ENCODE results near the gene BOLA3. TPM values are rescaled to one million over a fixed set of nuclear protein-coding genes. Genes with fewer than 3 reads are reported as not detected.

Gene BOLA3, protein sequence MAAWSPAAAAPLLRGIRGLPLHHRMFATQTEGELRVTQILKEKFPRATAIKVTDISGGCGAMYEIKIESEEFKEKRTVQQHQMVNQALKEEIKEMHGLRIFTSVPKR
- 100 to 1,000 TPM; 131 to 135 TPM for total RNA-seq

DNA sequence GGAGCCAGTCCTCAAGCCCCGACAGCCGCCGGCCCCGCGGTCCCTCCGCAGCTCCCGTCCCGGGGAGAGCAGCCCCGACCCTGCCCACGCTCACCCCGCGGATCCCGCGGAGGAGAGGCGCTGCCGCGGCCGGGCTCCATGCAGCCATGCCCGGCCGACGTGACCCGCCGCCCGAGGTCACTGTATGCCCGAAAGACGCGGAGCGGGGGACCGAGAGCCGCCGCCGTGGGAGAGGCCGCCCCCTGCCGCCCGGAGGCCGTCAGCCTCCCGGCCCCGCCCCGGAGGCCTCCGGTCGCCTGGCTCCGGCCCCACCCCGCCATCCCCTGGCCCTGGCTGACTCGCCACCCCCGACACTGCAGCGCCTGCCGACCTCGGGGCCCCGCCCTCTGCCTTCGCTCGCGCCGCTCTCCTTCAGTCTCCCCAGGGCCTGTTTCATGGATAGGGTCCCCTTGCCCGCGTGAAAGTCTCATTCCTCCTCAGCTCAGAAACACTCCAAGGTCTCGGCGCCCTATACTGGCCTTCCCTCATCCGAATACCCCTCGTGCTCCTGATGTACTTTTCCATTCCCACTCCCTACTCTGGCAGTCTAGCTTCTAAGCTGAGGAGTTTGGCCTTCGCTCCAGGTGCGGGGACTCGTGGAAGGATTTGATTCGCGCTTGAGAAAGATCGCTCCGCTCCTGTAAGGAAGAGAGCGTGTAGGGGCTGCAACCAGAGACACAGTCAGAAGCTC is at the start of gene BOLA3:
TSS of gene BOLA3 (minus strand) at position 186 of the 730 bp plus-strand sequence. CDS start at position 148, 38 bp downstream.
- DNase-seq (peak; percentile 90), ATAC-seq (peak; percentile 96)
- H3K9me3 Mint-ChIP-seq: no peaks in the 10 kb centered on the region
- H3K4me3 Mint-ChIP-seq: no peak within 1 kb of the TSS
- H3K36me3 Mint-ChIP-seq (ENCODE audit: low read depth): peaks cover 16% of the 10 kb centered on the region
- TF ChIP-seq, protein P1, sequence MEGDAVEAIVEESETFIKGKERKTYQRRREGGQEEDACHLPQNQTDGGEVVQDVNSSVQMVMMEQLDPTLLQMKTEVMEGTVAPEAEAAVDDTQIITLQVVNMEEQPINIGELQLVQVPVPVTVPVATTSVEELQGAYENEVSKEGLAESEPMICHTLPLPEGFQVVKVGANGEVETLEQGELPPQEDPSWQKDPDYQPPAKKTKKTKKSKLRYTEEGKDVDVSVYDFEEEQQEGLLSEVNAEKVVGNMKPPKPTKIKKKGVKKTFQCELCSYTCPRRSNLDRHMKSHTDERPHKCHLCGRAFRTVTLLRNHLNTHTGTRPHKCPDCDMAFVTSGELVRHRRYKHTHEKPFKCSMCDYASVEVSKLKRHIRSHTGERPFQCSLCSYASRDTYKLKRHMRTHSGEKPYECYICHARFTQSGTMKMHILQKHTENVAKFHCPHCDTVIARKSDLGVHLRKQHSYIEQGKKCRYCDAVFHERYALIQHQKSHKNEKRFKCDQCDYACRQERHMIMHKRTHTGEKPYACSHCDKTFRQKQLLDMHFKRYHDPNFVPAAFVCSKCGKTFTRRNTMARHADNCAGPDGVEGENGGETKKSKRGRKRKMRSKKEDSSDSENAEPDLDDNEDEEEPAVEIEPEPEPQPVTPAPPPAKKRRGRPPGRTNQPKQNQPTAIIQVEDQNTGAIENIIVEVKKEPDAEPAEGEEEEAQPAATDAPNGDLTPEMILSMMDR (IDR thresholded peaks at IDR 0.05): peak; percentile 71
- no peaks in the 10 kb centered on the region for H3K27me3 Mint-ChIP-seq
- intact Hi-C loops (cut with micrococcal nuclease): no loop called here
- peaks cover 4% of the 10 kb centered on the region for H3K4me1 Mint-ChIP-seq (ENCODE audit: low read depth)
- CTCF ChIA-PET: interaction anchor here (0.6 to 6.8 kb wide), 42 partner anchors 8 to 1568 kb away, joined by 3 to 56 read pairs (median 4); partner anchors contain the start of genes MOB1A, MTHFD2 and STAMBP
- POLR2A ChIA-PET: interaction anchor here (0.7 to 6.5 kb wide), 28 partner anchors 8 to 411 kb away, joined by 3 to 51 read pairs (median 4); partner anchors contain the start of genes MOB1A, MTHFD2 and TPRKB
- H3K27ac Mint-ChIP-seq: no peak within 1 kb of the TSS

DNA sequence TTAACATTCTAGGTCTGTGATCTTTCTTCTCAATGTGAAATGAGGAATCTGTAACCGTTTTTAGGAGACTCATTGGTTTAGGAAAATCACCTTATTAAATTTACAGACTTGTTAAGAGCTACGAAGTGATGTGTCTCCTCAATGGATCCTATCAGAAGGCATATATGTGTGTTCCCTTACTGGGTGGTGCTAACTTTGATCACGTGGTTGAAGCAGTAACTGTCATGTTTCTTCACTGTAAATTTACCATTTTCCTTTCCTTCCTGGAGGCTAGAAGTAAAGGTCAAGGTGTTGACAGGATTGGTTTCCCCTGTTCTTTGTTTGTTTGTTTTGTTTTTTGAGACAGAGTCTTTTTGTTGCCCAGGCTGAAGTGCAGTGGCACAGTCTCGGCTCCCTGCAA is 49.3 kb upstream of the BOLA3 start:
- ATAC-seq (no peak), DNase-seq (no peak)
- no peak overlapping the region for H3K4me3 Mint-ChIP-seq
- peaks cover 27% of the 10 kb centered on the region for H3K4me1 Mint-ChIP-seq (ENCODE audit: low read depth)
- TF ChIP-seq, protein P1 (IDR thresholded peaks at IDR 0.05): no peak
- peaks cover 2% of the 10 kb centered on the region for H3K27me3 Mint-ChIP-seq
- peak overlapping the region; percentile 63 for H3K27ac Mint-ChIP-seq
- CTCF ChIA-PET: interaction anchor here (0.9 to 6.8 kb wide), 2 partner anchors 17 to 53 kb away, joined by 3 to 67 read pairs; partner anchors contain the start of gene MOB1A
- H3K36me3 Mint-ChIP-seq (ENCODE audit: low read depth): peaks cover 31% of the 10 kb centered on the region
- POLR2A ChIA-PET: interaction anchor here (1.8 to 6.2 kb wide), 3 partner anchors 10 to 50 kb away, joined by 4 to 160 read pairs (median 35); partner anchors contain the start of genes BOLA3 and MOB1A
- intact Hi-C loops (cut with micrococcal nuclease): no loop called here
- H3K9me3 Mint-ChIP-seq: no peaks in the 10 kb centered on the region

DNA sequence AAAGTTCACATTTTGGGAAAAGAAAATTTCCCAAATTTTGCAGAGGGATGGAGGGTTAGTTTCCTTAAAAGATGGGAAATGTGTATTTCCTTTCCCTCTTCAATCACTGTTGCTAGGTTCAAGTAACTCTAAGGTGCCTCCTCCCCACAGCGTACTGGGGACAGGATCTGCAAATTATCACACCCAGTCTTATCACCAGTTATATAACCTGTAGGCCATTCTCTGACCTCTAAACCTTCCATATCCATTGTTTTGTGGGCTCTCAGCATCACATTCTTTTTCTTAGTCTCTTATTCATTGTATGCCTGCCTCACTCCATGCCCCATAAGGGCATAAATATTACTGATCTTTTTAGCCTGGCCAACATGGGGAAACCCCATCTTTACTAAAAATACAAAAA is 47.1 kb upstream of the BOLA3 start:
- Mint-ChIP-seq H3K36me3 (ENCODE audit: low read depth) (peaks cover 10% of the 10 kb centered on the region), H3K4me3 (no peak overlapping the region), H3K4me1 (ENCODE audit: low read depth) (peaks cover 10% of the 10 kb centered on the region), H3K27me3 (peaks cover 4% of the 10 kb centered on the region), H3K9me3 (no peaks in the 10 kb centered on the region), H3K27ac (no peak overlapping the region)
- ATAC-seq (no peak), DNase-seq (no peak)
- TF ChIP-seq, protein P1 (IDR thresholded peaks at IDR 0.05): no peak
- intact Hi-C loops (cut with micrococcal nuclease): no loop called here
- POLR2A ChIA-PET: no interaction called here
- CTCF ChIA-PET: no interaction called here

DNA sequence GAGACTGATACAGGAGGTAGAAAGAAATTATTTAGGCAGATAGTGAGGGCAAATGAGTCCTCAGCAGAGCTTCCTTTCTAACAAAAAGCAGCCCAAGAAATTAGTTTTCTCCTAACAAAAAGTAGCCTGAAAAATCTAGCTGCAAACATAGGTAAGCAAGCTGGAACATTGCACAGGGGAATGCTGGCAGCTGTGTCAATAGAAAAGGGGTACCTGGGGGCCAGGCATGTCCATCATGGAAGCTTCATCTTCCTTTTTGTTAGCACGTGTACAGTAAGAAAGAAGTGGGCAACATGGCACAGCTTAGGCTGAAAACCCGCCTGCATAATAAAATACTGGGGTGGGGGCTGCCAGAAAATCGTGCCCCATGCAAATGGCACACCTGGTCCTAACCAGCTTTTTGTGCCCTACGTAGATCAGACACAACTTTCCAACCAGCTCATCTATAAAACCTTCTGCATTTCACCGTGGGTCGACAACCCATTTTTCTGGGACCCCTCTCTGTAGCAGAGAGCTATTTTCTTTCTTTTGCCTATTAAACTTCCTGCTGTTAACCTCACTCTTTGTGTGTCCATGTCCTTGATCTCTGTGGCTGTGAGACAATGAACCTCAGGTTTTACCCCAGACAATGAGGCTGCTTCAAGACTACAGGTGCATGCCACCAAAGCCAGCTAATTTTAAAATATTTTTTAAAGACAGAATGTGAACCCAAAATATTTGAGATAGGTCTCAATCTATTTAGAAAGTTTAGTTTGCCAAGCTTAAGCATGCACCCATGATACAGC is 44.1 kb upstream of the BOLA3 start:
- ChIA-PET POLR2A (interaction anchor here (0.6 to 1.4 kb wide), 3 partner anchors 14 to 45 kb away, joined by 3 to 9 read pairs (median 4); partner anchors contain the start of gene MOB1A), CTCF (interaction anchor here (1.1 to 2.1 kb wide), 3 partner anchors 8 to 13 kb away, joined by 3 to 12 read pairs (median 3); partner anchors contain the start of gene MOB1A)
- TF ChIP-seq, protein P1 (IDR thresholded peaks at IDR 0.05): no peak
- Mint-ChIP-seq H3K4me1 (ENCODE audit: low read depth) (no peaks in the 10 kb centered on the region), H3K9me3 (no peaks in the 10 kb centered on the region), H3K4me3 (no peak overlapping the region), H3K27me3 (peaks cover 6% of the 10 kb centered on the region), H3K27ac (no peak overlapping the region), H3K36me3 (ENCODE audit: low read depth) (no peaks in the 10 kb centered on the region)
- ATAC-seq (no peak), DNase-seq (no peak)
- intact Hi-C loops (cut with micrococcal nuclease): no loop called here
